HCT116 (cell line): ENCODE measurements around the gene PARP14. TPM values are rescaled to one million over a fixed set of nuclear protein-coding genes. Genes with fewer than 3 reads are reported as not detected.

Source experiments
- ATAC-seq: fragments of 200-7000 bp; cut with Tn5 transposase; 2 replicates; pipeline ENCODE4 v1.9.1; 2020; ENCODE audit warnings: mild to moderate bottlenecking, moderate library complexity
- BruUV-seq: library from RNA; stranded (reverse); fragments of 400-500 nt; replicated peaks from 2 replicates; lab custom pipeline; 2021; lab: Mats Ljungman, UMichigan
- CTCF ChIA-PET: fragments of 300-600 bp; sonication (Branson Sonifier 250); formaldehyde crosslinking; loops from one replicate; lab custom pipeline; 2021; ENCODE audit warnings: antibody characterized with exemption; lab: Charles Lee
- POLR2A ChIA-PET: fragments of 300-600, 350-600 bp; sonication (Branson Sonifier 250); formaldehyde crosslinking; loops from one replicate; lab custom pipeline; 2021; ENCODE audit warnings: antibody characterized with exemption; lab: Charles Lee
- RAD21 ChIA-PET, 2 experiments: fragments of 300-600 bp; sonication (Branson Sonifier 250); formaldehyde crosslinking; loops; one replicate each; lab custom pipeline; 2023; ENCODE audit warnings: low total read pairs in 2 of 2; ENCODE audit not compliant: uncharacterized antibody in 2 of 2, unreplicated experiment in 2 of 2, low non-redundant PET in 1 of 2; lab: Charles Lee
- DNase-seq: peaks from one replicate; pipeline ENCODE4 v3.0.0-alpha.2; 2010; ENCODE audit warnings: low read depth, low spot score
- H2AFZ ChIP-seq: fragments of 200-600 bp; shearing (Covaris generic), sonication (generic); 2 replicates; pipeline ENCODE4 v1.6.1; 2017; ENCODE audit warnings: low read depth, mixed run types, mixed read lengths, antibody characterized with exemption, low read length; ENCODE audit not compliant: poor library complexity, severe bottlenecking
- H3K27ac ChIP-seq: 2 replicates; pipeline ENCODE4 v1.5.1; 2012; ENCODE audit warnings: low read depth, low read length
- H3K27me3 ChIP-seq: fragments of 200-600 bp; sonication (generic); 2 replicates; pipeline ENCODE4 v1.6.1; 2016; ENCODE audit warnings: mixed run types, low read length, mixed read lengths; ENCODE audit not compliant: insufficient read depth
- H3K36me3 ChIP-seq, 2 experiments: fragments of 200-500 bp in 1 of 2; fragments of 200-600 bp in 1 of 2; sonication (Bioruptor generic) in 1 of 2; sonication (generic) in 1 of 2; 2 replicates each; pipeline versions ENCODE4 v1.5.1 to v1.6.1; 2014 to 2016; ENCODE audit warnings: low read length in 2 of 2, inconsistent platforms in 1 of 2, mixed read lengths in 1 of 2, mixed run types in 1 of 2; ENCODE audit not compliant: insufficient read depth in 2 of 2, control insufficient read depth in 1 of 2
- H3K4me1 ChIP-seq, 2 experiments: fragments of 200-600 bp in 1 of 2; sonication (generic) in 1 of 2; 2 replicates each; pipeline versions ENCODE4 v1.5.1 to v1.6.1; 2012 to 2017; ENCODE audit warnings: low read length in 2 of 2, inconsistent platforms in 1 of 2, mild to moderate bottlenecking in 1 of 2, mixed read lengths in 1 of 2, mixed run types in 1 of 2, moderate library complexity in 1 of 2; ENCODE audit not compliant: insufficient read depth in 2 of 2, control insufficient read depth in 1 of 2
- H3K4me2 ChIP-seq: fragments of 200-600 bp; sonication (generic); 2 replicates; pipeline ENCODE4 v1.6.1; 2017; ENCODE audit warnings: mixed run types, low read length, mixed read lengths
- H3K4me3 ChIP-seq, 2 experiments: fragments of 200-600 bp in 1 of 2; sonication (generic) in 1 of 2; replicated peaks in 1 of 2; 2 replicates each; pipeline ENCODE4 v1.5.1; 2011 to 2016; ENCODE audit warnings: low read length in 2 of 2, control low read depth in 1 of 2, low read depth in 1 of 2, mild to moderate bottlenecking in 1 of 2, mixed read lengths in 1 of 2, mixed run types in 1 of 2
- H3K79me2 ChIP-seq: fragments of 200-600 bp; sonication (generic); 2 replicates; pipeline ENCODE4 v1.6.1; 2017; ENCODE audit warnings: mild to moderate bottlenecking, mixed run types, low read length, moderate library complexity, mixed read lengths; ENCODE audit not compliant: insufficient read depth
- H3K9ac ChIP-seq: fragments of 200-600 bp; sonication (generic); 2 replicates; pipeline ENCODE4 v1.6.1; 2016; ENCODE audit warnings: low read length, mixed read lengths
- H3K9me2 ChIP-seq: fragments of 200-600 bp; sonication (generic), shearing (Covaris generic); 2 replicates; pipeline ENCODE4 v1.6.1; 2017; ENCODE audit warnings: mixed run types, mild to moderate bottlenecking, moderate library complexity; ENCODE audit not compliant: insufficient read depth
- H3K9me3 ChIP-seq, 2 experiments: fragments of 200-500 bp in 1 of 2; fragments of 200-600 bp in 1 of 2; sonication (Bioruptor generic) in 1 of 2; sonication (generic) in 1 of 2; 2 replicates each; pipeline ENCODE4 v1.6.1; 2014 to 2017; ENCODE audit warnings: low read length in 2 of 2, mixed read lengths in 2 of 2, inconsistent platforms in 1 of 2, low read depth in 1 of 2, mild to moderate bottlenecking in 1 of 2, mixed run types in 1 of 2, moderate library complexity in 1 of 2; ENCODE audit not compliant: control insufficient read depth in 1 of 2, insufficient read depth in 1 of 2
- H4K20me1 ChIP-seq: fragments of 200-600 bp; sonication (generic), shearing (Covaris generic); 2 replicates; pipeline ENCODE4 v1.6.1; 2017; ENCODE audit warnings: mixed run types, mild to moderate bottlenecking, moderate library complexity; ENCODE audit not compliant: insufficient read depth
- CEBPB ChIP-seq: IDR thresholded peaks from 2 replicates; pipeline ENCODE4 v1.6.1; 2012; ENCODE audit warnings: low read depth
- ELF1 ChIP-seq: IDR thresholded peaks from 2 replicates; pipeline ENCODE4 v1.6.1; 2012; ENCODE audit warnings: low read depth, borderline replicate concordance
- EZH2 ChIP-seq: fragments of 200-600 bp; sonication (generic); IDR thresholded peaks from 2 replicates; pipeline ENCODE4 v1.6.1; 2017; ENCODE audit warnings: antibody characterized with exemption, mixed run types
- POLR2A ChIP-seq: IDR thresholded peaks from 2 replicates; pipeline ENCODE4 v1.7.0; 2011; ENCODE audit warnings: borderline replicate concordance; ENCODE audit not compliant: insufficient read depth, insufficient read length; ENCODE audit errors: extremely low read depth
- RAD21 ChIP-seq: IDR thresholded peaks from 2 replicates; pipeline ENCODE4 v1.6.1; 2012; ENCODE audit warnings: low read depth, mild to moderate bottlenecking
- SIN3A ChIP-seq: IDR thresholded peaks from 2 replicates; pipeline ENCODE4 v1.6.1; 2012; ENCODE audit warnings: low read depth
- SRF ChIP-seq: IDR thresholded peaks from 2 replicates; pipeline ENCODE4 v1.6.1; 2012; ENCODE audit warnings: low read depth
- YY1 ChIP-seq: IDR thresholded peaks from 2 replicates; pipeline ENCODE4 v1.6.1; 2011; ENCODE audit warnings: low read length, low read depth, moderate library complexity, mild to moderate bottlenecking; ENCODE audit not compliant: insufficient replicate concordance; ENCODE audit errors: extremely low read depth
- ZFX ChIP-seq: fragments of 450-650 bp; IDR thresholded peaks from 2 replicates; pipeline ENCODE4 v1.6.1; 2017
- ZNF274 ChIP-seq: fragments of 200-500 bp; sonication (Bioruptor generic); IDR thresholded peaks from 2 replicates; pipeline ENCODE4 v1.6.1; 2014; ENCODE audit warnings: mild to moderate bottlenecking, low read depth, low read length, inconsistent platforms
- intact Hi-C: fragments of 100-400 bp; cut with micrococcal nuclease; formaldehyde crosslinking; loops from 2 replicates; pipeline ENCODE4 v1.10.0; 2022
- total RNA-seq: library from RNA; stranded (reverse); gene quantifications from one replicate; pipeline ENCODE4 v1.2.1, GENCODE V29; 2021; ENCODE audit not compliant: unreplicated experiment
- TF ChIP-seq, protein P1 (sequence below): IDR thresholded peaks from 2 replicates; pipeline ENCODE4 v1.6.1; 2012
- TF ChIP-seq, protein P2 (sequence below): IDR thresholded peaks from 2 replicates; pipeline ENCODE4 v1.6.1; 2011; ENCODE audit warnings: mild to moderate bottlenecking, low read length, moderate library complexity; ENCODE audit not compliant: insufficient replicate concordance; ENCODE audit errors: extremely low read depth

PARP14 gene
- total RNA-seq, 1 experiment from 2014 or later, result 12.2 TPM

DNA sequence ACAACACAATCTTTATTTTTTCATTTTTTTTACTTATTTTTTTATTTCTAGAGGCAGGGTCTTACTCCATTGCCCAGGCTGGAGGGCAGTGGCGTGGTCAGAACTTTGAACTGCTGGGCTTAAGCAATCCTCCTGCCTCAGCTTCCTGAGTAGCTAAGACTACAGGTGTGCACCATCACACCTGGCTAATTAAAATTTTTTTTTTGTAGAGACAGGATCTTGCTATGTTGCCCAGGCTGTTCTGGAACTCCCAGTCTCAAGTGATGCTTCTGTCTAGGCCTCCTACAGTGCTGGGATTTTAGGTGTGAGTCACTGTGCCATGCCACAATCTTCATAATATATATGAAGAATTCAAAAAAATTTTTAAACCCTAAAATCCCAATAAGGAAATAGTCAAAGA, 92.2 kb downstream of the PARP14 start:
- H3K9me2 ChIP-seq, result no peaks in the 10 kb centered on the region
- POLR2A ChIA-PET, result no interaction called here
- no peaks in the 10 kb centered on the region for H3K4me1 ChIP-seq
- H3K27me3 ChIP-seq, result no peaks in the 10 kb centered on the region
- no TSS peak for BruUV-seq
- CTCF ChIA-PET, result interaction anchor here (1.1 kb wide), 1 partner anchor 18 kb away, joined by 8 read pairs; no protein-coding TSS in a partner anchor
- no peak overlapping the region for H2AFZ ChIP-seq
- H3K27ac ChIP-seq, result no peak overlapping the region
- DNase-seq, result no peak
- H3K9ac ChIP-seq, result no peak overlapping the region
- no peaks in the 10 kb centered on the region for H3K36me3 ChIP-seq
- H3K79me2 ChIP-seq, result no peaks in the 10 kb centered on the region
- no peak for ATAC-seq
- H3K9me3 ChIP-seq, result no peaks in the 10 kb centered on the region
- H4K20me1 ChIP-seq, result no peaks in the 10 kb centered on the region
- intact Hi-C loops, result no loop called here
- RAD21 ChIA-PET, result no interaction called here
- no peak overlapping the region for H3K4me3 ChIP-seq
- TF ChIP-seq RAD21 (no peak), EZH2 (no peak), ZFX (no peak), YY1 (no peak)
- TF ChIP-seq, protein P1, sequence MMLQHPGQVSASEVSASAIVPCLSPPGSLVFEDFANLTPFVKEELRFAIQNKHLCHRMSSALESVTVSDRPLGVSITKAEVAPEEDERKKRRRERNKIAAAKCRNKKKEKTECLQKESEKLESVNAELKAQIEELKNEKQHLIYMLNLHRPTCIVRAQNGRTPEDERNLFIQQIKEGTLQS, result no peak
- TF ChIP-seq, protein P2, sequence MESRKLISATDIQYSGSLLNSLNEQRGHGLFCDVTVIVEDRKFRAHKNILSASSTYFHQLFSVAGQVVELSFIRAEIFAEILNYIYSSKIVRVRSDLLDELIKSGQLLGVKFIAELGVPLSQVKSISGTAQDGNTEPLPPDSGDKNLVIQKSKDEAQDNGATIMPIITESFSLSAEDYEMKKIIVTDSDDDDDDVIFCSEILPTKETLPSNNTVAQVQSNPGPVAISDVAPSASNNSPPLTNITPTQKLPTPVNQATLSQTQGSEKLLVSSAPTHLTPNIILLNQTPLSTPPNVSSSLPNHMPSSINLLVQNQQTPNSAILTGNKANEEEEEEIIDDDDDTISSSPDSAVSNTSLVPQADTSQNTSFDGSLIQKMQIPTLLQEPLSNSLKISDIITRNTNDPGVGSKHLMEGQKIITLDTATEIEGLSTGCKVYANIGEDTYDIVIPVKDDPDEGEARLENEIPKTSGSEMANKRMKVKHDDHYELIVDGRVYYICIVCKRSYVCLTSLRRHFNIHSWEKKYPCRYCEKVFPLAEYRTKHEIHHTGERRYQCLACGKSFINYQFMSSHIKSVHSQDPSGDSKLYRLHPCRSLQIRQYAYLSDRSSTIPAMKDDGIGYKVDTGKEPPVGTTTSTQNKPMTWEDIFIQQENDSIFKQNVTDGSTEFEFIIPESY, result no peak
- TF ChIP-seq, all 23 proteins: peak for 0
- no peak overlapping the region for H3K4me2 ChIP-seq

DNA sequence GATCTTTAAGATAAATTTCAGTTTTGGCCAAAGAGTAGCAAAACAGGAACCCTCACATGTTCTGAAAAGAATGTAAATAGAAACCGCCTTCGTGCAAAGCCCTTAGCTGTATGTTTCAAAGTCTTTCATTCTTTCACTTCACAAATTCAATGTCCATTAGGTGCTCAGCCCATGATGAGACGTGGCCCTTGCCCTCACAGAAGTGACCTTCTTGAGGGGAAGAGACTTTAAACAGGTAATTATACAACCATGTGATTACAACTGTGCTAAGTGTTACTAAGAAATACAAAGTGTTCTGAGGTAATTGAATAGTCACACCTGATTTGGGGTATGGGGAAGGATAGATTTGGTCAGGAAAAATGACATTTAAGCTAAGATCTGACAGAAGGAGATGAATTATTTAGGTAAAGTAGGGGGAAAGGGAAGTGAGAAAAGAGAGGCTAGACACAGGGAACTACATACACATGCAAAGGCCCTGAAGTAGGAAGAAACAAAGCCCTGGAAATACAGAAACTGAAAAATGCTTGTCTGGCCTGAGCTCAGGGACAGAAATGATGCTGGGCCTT, 93.4 kb downstream of the PARP14 start:
- POLR2A ChIA-PET, result no interaction called here
- Histone ChIP-seq H3K27me3 (no peaks in the 10 kb centered on the region), H3K4me2 (no peak overlapping the region), H3K9ac (no peak overlapping the region), H3K4me3 (no peak overlapping the region), H3K79me2 (no peaks in the 10 kb centered on the region), H3K27ac (no peak overlapping the region), H4K20me1 (no peaks in the 10 kb centered on the region), H3K9me3 (no peaks in the 10 kb centered on the region), H3K36me3 (no peaks in the 10 kb centered on the region), H2AFZ (no peak overlapping the region), H3K9me2 (no peaks in the 10 kb centered on the region), H3K4me1 (no peaks in the 10 kb centered on the region)
- ATAC-seq (no peak), DNase-seq (no peak)
- TF ChIP-seq RAD21 (no peak), SIN3A (no peak), SRF (no peak), POLR2A (no peak), ZNF274 (no peak), ELF1 (no peak), CEBPB (no peak)
- TF ChIP-seq, protein P1, result no peak
- CTCF ChIA-PET, result no interaction called here
- RAD21 ChIA-PET, result no interaction called here
- BruUV-seq, result no TSS peak
- intact Hi-C loops, result no loop called here
